ENCODE data around the gene PNPLA1. TPM values are rescaled to one million over a fixed set of nuclear protein-coding genes. Genes with fewer than 3 reads are reported as not detected.

The PNPLA1 gene
- total RNA-seq, 1 donor from 2014 or later = not detected

DNA sequence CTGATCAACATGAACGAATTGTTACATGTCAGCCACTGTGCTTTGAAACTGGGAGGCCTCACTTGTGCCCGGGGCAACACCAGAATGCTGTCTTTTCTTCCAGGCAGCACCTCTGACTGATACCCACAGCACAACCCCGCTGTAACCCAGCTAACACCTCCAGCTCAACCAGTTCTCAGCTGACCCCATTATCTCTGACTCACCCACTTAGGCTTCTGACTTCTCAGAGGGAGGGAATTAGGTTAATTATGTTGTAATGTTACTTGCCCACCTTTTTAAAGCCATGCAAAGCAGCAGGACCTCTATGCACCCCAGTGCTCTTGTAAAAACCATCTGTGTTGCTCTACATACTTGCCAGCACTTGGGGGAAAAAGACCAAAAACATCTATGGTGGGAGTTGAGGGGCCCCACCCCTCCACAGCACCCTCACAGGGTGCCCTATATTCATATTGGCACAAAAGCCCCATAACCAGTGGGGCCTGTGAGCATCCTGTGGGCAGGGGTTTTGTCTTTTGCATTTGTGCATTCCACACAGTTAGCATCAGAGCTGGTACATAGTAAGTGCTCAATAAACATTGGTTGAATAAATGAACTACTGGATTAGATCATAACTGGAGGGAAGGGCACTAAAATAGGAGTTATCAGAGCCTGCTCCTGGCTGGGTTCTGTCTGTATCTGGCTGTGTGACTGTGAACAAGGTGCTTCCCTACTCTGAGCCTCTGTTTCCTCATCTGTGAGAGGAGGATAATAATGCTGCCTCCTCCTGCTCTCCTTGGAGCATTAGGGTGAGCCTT is 44.6 kb downstream of the PNPLA1 start:
- intact Hi-C loops (cut with micrococcal nuclease) = no loop called here

DNA sequence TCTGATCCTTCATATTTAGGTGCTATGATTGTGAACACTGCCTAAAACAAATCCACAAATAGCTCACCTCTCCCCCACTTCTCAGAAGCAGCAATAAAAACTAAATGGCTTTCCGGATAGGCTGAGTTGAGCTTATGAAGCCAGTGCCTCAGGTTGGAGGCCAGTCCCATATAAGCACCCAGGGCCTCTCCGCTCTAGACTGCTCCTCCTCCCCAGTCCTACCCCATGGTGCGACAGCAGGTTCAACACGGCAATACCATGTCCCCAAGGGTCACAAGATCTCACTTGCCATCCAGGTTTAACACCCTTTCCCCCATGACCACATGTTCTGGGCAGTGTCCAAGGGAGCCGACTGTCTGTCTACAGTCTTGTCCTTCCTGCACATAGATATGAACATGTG is 46.1 kb downstream of the PNPLA1 start:
- intact Hi-C loops (cut with micrococcal nuclease) = no loop called here

DNA sequence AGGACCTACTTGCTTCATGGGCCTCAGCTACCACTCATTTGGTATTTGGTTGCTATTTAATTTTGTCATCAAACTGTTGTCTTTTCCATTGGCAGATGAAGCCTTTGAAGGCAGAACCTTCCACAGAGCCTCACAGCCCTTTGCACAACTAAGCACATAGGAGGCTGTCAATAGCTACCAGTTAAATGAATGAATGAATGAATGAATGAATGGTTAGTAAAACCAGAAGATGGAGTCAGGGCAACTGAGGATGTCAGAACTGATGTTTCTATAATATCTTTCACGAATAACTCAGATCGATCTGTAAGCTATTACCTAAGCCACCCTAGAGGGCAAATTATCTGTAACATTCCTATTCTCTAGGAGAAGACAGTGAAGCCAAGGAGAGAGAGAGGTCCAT is 47.8 kb downstream of the PNPLA1 start:
- intact Hi-C loops (cut with micrococcal nuclease) = no loop called here

DNA sequence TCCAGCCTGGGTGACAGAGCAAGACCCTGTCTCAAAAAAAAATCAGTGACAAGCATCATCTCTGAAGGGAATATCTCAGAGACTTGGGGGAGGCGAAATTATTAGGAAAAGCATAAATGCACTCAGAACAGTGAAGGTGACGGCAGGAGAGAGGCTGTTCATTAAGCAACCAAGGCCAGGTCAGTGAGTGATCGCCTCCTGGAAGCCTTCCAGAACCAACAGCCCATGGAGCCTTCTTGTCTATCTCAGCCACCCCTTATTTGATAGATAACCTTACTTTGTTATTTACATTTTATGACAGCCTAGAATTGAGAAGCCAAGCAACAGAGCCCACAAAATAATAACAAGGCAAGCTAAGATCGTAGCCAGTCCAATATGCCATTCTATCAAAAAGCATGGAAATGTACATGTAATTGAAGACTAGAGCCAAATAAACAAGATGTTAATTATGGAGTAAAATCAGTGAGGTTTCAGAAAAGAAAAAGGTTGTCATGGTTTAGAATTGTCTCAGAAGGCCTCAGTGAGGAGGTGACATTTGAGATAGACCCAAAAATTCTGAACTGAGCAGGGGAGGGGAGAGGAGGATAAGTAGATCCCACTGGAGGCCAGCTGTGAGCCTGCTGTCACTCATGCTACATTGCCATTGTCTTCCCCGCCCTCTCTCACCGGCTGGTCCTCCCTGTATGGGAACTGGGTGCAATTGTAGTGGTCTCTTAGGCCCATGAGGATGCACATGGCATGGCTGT is 49.0 kb downstream of the PNPLA1 start:
- intact Hi-C loops (cut with micrococcal nuclease) = no loop called here

DNA sequence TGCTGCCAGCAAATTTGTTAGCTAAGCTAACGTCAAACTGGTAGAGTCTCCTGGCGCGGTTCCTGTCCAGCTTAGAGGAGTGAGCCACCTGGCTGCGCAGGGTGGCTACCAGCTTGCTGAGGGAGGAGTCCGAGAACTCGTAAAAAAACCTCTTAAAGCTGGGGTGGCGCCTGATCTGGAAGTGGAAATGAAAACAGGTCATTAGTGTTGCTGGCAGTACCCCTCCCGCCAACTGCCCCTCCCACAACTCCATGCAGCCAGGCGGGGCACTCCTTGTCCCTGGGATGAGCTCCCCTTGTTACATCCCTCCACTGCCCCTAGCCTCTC is 49.5 kb downstream of the PNPLA1 start:
- intact Hi-C loops (cut with micrococcal nuclease) = no loop called here

DNA sequence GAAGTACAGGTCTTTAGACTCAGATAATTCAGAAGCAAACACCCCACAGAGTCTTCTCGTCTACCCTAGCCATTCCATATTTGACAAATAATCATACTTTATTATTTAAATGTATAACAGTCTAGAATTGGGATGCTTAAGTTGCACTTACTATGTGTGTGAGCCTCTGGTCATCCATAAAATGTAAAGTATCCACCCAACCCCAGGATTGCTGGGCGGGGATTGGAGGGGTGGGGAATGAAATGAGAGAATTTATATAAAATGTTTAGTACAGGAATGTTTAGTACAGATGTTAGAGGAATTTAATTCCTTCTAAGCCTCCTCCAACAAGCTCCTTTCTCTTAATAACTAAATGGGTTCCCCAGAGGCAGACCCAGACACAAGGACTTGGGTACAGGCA is 50.0 kb downstream of the PNPLA1 start:
- intact Hi-C loops (cut with micrococcal nuclease) = no loop called here

DNA sequence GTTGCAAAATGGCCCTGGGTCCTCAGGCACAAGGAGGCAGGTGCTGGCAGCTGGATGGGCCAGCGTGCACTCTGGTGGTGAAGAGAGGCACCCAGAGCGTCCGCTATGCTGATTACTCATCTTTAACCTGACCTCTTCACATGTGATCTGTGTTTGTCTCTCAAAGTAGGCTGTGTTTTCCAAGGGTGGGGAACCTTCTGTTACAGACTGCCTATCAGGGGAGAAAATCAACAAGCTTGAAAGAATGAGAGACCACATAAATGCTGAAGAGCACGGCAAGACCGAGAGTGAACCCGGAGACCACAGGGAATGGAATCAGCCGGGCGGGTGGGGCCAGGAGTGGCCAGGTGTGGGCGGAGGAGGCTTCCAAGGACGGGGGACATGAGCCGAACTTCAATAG is 50.6 kb downstream of the PNPLA1 start:
- intact Hi-C loops (cut with micrococcal nuclease) = no loop called here

DNA sequence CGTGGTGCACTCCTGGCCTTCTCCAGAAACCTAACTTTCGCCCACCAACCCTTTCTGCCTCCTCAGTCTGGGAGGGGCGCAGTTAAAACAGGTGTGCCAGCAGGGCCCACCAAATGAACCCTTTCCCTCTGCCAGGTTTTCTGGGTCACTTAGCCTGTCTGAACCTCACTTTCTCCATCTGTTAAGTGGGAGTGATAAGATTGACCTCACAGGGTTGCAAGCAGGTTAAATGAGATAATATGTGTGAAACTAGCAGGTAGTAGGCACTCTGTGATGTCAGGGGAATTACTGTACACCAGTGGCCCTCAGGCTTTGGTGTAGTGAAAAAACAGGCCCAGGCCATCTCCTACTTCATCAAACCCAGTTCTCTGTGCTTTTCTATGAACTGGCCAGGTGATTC is 52.7 kb downstream of the PNPLA1 start:
- intact Hi-C loops (cut with micrococcal nuclease) = no loop called here

DNA sequence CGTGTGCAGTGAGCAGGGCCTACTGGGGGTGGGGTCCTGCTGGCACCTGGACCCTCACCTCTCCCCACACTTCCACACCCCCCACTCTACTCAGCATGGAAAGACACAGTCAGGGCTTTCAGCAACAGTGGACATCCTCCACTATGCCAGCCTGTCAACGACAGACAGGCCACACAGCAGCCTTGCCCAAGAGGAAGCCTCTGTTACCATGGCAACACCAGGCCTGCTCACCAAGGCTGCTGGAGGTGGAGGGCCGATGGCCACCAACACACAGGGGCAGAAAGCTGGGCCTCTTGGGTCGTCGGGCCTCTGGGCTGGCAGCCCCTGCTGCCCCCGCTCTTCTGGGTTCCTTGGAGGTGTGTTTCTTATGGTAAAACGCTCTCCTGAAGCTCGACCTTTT is 53.2 kb downstream of the PNPLA1 start:
- intact Hi-C loops (cut with micrococcal nuclease) = no loop called here

DNA sequence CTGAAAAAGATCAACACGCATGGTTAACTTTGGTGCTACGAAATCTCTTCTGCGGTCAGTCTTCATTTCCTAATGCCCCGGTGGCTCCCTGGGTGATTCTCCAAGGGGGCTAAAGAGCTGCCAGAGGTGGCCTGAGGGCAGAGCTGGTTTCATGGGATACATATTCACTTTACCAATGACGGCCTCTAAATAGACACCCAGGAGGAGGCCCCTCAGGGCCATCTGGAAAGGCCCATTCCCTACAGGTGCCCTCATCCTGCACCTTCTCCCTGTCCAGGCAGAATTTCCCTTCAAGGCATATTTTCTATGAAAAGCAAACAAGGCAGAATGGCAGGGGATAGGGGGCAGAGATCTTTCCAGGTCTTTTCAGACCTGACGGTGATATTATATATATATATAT is 54.3 kb downstream of the PNPLA1 start:
- intact Hi-C loops (cut with micrococcal nuclease) = no loop called here

DNA sequence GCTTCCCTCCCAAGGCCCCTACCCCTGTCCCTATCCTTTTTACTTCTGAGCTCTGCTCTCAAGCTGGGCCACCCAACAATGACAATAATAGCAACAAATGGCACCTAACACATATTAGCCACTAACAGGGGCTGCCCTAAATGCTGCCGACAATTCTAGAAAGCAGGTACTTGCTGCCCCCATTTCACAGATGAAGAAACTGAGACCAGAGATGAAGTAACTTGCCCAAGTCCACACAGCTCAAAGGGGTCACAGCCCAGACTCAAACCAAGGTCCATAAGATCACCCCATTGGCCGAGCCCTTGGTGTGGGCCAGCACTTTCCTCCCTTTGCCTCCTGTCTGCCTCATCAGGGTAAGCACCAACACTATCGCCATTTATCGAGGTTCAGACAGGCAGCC is 54.9 kb downstream of the PNPLA1 start:
- intact Hi-C loops (cut with micrococcal nuclease) = no loop called here

DNA sequence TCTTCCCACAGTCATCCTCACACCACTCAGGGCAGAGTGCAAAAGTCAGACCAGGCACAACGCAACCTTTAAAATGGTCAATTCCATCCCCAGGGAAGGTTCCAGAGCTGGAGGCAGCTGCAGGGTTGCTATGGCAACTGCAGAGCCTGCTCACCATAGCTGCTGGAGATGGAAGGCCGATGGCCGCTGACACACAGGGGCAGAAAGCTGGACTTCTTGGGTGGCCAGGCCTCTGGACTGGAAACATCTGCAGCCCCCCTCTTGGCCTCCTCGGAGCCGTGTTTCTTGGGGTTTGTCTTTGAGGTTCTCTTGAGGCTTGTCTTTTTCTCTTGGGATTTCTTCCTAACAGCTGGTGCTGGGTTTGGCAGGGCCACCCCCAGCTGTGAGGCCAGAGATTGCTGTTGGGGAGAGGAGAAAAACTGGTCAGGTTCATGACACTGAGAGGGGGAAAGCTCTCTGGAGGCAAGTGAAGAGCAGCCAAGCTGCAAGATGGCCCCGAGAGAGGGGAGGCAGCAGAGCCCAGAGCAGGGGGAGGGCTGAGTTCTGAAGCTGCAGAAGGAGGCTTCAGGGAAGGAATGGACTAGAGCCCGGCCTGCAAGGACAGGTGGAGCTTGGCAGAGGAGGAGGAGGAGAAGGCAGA is 56.6 kb downstream of the PNPLA1 start:
- intact Hi-C loops (cut with micrococcal nuclease) = no loop called here

DNA sequence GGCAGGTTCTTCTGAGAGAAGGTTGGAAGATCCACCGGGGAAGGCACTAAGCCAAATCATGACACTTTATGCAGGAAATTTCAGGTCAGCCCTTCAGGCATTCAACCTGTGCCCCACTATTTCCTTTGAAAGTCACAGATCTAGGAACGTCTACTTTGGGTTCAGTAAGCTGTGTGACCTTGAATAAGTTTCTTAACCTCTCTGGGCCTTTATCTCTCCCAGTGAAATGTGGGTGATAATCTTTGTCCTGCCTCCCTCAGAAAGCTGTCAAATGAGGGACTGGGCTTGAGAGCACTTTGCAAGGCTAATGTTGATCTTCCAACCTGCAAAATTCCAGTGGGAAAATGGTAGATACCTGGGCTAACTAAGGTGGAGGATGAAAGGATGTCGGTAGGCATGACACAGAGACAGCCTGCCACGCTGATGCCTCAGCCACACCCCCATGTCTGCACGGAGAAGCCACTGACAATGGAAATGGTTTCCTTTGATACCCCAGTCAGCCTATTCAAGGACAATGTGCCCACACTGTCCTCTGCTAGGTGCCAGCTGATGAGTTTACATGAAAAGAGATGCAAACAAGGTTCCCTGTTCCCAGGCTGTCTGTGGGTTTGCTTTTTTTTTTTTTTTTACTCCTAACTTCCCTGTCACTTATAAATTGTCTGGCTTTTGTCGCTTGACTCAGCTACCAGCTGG is 57.5 kb downstream of the PNPLA1 start:
- intact Hi-C loops (cut with micrococcal nuclease) = no loop called here

DNA sequence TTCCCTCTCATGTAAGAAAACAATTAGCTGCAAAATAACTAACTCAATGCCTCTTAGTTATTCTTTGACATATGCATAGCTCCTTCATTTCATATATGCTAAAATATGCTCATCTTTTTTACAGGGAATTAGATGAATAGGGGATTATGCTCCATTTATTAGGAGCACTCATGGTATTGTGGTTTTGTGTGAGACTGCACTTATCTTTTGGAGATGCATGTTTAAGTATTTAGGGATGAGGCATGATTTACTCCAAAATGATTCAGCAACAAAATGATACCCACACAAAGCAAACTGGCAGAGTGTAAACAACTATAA is 58.0 kb downstream of the PNPLA1 start:
- intact Hi-C loops (cut with micrococcal nuclease) = no loop called here

DNA sequence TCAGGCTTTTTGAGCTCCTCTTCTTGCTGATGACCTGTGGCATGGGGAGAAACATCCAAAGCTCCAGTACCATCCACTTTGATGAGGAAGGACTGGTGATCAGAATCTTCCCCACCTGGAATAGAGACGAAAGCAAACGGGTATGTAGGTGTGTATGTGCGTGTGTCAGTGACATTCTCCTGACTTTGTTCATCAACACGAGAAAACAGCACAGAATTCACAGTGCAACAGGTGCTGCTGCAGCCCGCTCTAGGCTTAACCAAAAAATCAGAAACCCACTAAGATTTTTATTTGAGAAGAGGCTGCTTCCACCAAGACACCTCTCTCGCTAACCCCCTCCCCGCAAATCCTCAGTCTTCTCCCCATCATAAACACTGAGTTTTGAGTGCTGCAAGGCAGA is 58.7 kb downstream of the PNPLA1 start:
- intact Hi-C loops (cut with micrococcal nuclease) = no loop called here

DNA sequence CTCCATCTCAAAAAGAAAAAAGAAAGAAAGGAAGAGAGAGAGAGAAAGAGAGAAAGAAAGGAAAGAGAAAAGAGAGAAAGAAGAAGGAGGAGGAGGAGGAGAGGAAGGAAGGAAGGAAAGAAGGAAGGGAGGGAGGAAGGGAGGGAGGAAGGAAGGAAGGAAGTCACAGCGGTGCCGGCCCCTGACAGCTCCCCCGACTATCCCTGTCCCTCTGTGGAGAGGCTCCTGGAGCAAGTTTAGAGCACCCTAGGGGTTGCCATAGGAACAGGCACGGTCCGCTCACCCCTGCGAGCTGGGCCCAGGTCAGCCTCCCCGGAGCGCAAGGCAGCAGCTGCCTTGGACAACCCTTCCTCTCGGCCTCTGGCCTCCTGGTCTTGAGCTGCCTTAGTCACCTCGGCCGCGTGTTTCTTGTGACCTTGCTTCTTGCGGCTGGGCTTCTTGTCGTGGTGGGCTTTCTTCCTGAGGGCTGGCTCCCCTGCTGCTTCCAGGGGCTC is 60.0 kb downstream of the PNPLA1 start:
- intact Hi-C loops (cut with micrococcal nuclease) = no loop called here

DNA sequence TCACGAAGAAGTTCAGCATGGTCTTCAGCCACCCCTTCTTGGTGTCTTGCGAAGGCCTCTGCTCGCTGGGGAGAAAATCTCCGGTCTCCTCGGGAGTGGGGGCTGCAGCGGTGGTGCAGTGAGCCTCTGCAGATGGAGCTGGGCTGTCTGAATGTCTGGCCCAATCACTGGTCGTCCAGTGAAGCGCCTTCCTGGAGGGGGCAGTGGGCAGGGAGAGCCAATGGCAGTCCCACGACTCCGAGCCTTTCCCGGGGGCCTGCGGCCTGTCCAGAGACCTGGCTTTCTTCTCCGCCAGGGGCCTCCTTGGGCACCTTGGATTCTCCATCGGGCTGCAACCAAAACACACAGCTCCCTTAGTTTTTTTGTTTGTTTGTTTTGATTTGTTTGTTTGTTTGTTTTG is 60.5 kb downstream of the PNPLA1 start:
- intact Hi-C loops (cut with micrococcal nuclease) = no loop called here

DNA sequence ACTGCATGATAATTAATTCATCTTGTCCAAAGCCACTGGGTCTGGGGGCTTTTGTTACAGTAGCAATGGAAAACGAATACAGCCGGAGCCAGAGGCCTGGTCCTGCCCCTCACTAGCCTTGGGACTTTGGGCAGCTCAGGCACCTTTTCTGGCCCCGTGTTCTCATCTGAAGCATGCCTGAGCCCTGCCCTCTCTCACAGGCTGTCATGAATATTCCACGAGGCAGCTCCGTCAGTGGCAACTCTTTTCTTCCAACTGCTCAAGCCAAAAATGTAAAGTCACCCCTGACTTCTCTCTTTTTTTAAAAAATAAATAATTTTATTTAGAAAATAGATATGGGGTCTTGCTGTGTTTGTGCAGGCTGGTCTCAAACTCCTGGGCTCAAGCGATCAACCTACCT is 61.5 kb downstream of the PNPLA1 start:
- intact Hi-C loops (cut with micrococcal nuclease) = no loop called here

DNA sequence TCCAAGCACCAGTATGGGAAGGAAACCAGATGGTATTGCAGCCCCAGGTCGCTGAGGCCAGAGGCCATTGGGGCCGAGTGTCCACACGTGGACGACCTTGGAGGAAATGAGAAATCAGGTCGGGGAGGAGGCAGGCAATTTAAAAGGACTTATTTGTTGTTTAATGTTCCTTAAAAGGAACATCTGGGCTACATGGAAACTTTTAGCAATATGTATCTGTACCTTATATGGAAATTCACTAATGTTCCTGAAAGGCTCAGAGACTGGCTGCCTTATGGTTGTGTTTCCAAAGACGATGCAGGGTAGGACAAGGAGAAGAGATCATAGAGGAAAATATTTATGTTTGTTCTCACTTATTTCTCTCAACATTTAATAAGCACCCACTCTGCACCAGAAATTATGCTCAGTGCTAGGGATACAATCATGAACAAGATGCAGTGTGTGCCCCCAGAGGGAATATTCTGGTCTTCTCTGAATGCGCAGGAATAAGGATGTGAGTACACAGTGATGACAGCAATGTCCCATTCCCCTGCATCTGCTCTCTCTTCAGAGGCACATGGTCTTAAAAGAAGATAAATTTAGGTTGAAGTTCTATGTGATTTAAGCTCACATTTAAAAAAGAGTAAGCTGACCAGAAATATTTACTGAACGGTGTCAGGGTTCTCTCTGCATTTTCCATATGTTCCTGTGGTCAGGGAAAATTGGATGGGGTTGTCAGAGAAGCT is 63.5 kb downstream of the PNPLA1 start:
- intact Hi-C loops (cut with micrococcal nuclease) = no loop called here

DNA sequence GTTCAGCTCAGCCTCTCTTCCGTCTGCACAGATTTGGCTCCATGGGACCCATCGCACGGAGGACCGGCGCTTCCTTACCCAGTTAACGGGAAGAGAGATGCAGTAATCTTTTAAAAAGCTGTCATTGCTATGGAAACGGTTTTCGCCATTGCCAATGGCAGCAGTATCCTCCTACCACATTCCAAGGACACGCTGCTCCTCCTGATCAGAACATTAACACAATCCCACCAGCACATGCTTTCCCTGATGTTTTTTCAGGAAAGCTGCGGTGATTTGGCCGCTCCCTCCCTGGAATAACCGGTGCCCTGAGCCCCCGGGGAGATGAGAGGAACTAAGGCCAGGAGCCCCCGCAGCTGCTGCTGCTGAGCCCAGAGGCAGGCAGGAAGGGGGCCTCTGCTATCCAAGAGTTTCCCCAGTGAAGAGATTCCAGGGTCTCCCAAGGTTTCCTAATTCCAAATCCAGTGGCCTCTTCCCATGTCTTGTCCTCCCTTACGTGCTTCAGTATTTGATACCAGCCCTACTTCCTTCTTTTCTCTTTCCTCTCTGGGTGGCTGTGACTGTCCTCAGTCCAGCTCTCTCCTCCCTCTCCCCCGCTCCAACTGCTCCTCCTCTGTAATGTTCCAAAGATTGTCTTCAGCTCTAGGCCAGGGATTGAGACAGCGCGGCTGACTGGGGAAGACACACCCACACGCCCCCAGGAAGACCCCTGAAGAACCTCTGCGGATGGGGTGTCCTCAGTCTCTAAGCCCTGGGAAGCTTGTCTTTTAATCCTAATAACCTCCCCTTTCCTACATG is 64.3 kb downstream of the PNPLA1 start:
- intact Hi-C loops (cut with micrococcal nuclease) = no loop called here

All from T-helper 1 cell treated with Interleukin-12 subunit alpha and Interleukin-12 subunit beta and Interleukin-4 antibody, amounts not matched to agents 30 ng/mL and 1 ng/mL, for 36 hours (primary cell).